GM23338 (cell line): Measurements from ENCODE around the gene MRM2. TPM values are rescaled to one million over a fixed set of nuclear protein-coding genes. Genes with fewer than 3 reads are reported as not detected.

ENCODE experiments used
- ATAC-seq: fragments of 200-7000 bp; cut with Tn5 transposase; 3 replicates; pipeline ENCODE4 v1.9.1; 2020
- DNase-seq: peaks from one replicate; pipeline ENCODE4 v3.0.0-alpha.2; 2015; ENCODE audit warnings: low spot score
- H2AFZ ChIP-seq: fragments of 200-600 bp; sonication (generic); 2 replicates; pipeline ENCODE4 v1.8.0; 2016; ENCODE audit warnings: antibody characterized with exemption, mild to moderate bottlenecking, moderate library complexity
- H3F3A ChIP-seq: fragments of 200-600 bp; sonication (generic); replicated peaks from 2 replicates; pipeline ENCODE4 v1.8.0; 2017; ENCODE audit warnings: antibody characterized with exemption, mixed run types, low read depth
- H3K27ac ChIP-seq: fragments of 200-600 bp; sonication (generic); 2 replicates; pipeline ENCODE4 v1.6.1; 2016; ENCODE audit warnings: low read depth
- H3K27me3 ChIP-seq: fragments of 200-600 bp; sonication (generic); 2 replicates; pipeline ENCODE4 v1.8.0; 2016; ENCODE audit warnings: mild to moderate bottlenecking, mixed run types, moderate library complexity; ENCODE audit not compliant: insufficient read depth
- H3K36me3 ChIP-seq: fragments of 200-600 bp; sonication (generic); 2 replicates; pipeline ENCODE4 v1.8.0; 2016; ENCODE audit warnings: mild to moderate bottlenecking; ENCODE audit not compliant: insufficient read depth
- H3K4me1 ChIP-seq: fragments of 200-600 bp; sonication (generic); 2 replicates; pipeline ENCODE4 v1.8.0; 2016; ENCODE audit warnings: mild to moderate bottlenecking, moderate library complexity; ENCODE audit not compliant: insufficient read depth
- H3K4me2 ChIP-seq: fragments of 200-600 bp; sonication (generic); 2 replicates; pipeline ENCODE4 v1.7.1; 2017; ENCODE audit warnings: mixed run types
- H3K4me3 ChIP-seq: fragments of 200-600 bp; sonication (generic); 2 replicates; pipeline ENCODE4 v1.6.1; 2016; ENCODE audit warnings: mixed run types
- H3K79me2 ChIP-seq: fragments of 200-600 bp; sonication (generic); replicated peaks from 2 replicates; pipeline ENCODE4 v1.8.0; 2017; ENCODE audit warnings: mild to moderate bottlenecking; ENCODE audit not compliant: insufficient read depth
- H3K9me2 ChIP-seq: fragments of 200-600 bp; sonication (generic); 2 replicates; pipeline ENCODE4 v1.8.0; 2017; ENCODE audit not compliant: insufficient read depth
- H4K20me1 ChIP-seq: fragments of 200-600 bp; sonication (generic); replicated peaks from 2 replicates; pipeline ENCODE4 v1.8.0; 2017; ENCODE audit warnings: mild to moderate bottlenecking; ENCODE audit not compliant: insufficient read depth
- H3K27ac Mint-ChIP-seq: 2 replicates; pipeline ENCODE4 v1.8.0; 2020; ENCODE audit warnings: inconsistent platforms, mild to moderate bottlenecking, moderate library complexity, mixed read lengths
- H3K27me3 Mint-ChIP-seq: 3 replicates; pipeline ENCODE4 v1.8.0; 2022; ENCODE audit warnings: low read depth, mild to moderate bottlenecking, moderate library complexity, mixed read lengths, inconsistent platforms; ENCODE audit not compliant: insufficient read depth, poor library complexity
- H3K36me3 Mint-ChIP-seq: 3 replicates; pipeline ENCODE4 v1.8.0; 2021; ENCODE audit warnings: low read depth, mild to moderate bottlenecking, inconsistent platforms, moderate library complexity, mixed read lengths
- H3K4me1 Mint-ChIP-seq: 3 replicates; pipeline ENCODE4 v1.8.0; 2020; ENCODE audit warnings: mild to moderate bottlenecking, inconsistent platforms, mixed read lengths
- H3K4me3 Mint-ChIP-seq: 3 replicates; pipeline ENCODE4 v1.8.0; 2021; ENCODE audit warnings: moderate library complexity, mild to moderate bottlenecking, inconsistent platforms, mixed read lengths
- H3K9me3 Mint-ChIP-seq: 3 replicates; pipeline ENCODE4 v1.8.0; 2020; ENCODE audit warnings: moderate library complexity, mild to moderate bottlenecking, inconsistent platforms, mixed read lengths
- CREB1 ChIP-seq: fragments of 250-450 bp; sonication (Bioruptor Pico); IDR thresholded peaks from 2 replicates; pipeline ENCODE4 v1.5.0; 2020; ENCODE audit warnings: low read depth, mild to moderate bottlenecking, moderate library complexity
- EZH2 ChIP-seq: fragments of 200-600 bp; sonication (generic); IDR thresholded peaks from one replicate; pipeline ENCODE4 v1.8.0; 2017; ENCODE audit warnings: antibody characterized with exemption, mild to moderate bottlenecking, low read depth; ENCODE audit not compliant: unreplicated experiment
- EZH2phosphoT487 ChIP-seq: fragments of 200-600 bp; sonication (generic); IDR thresholded peaks from one replicate; pipeline ENCODE4 v1.8.1; 2018; ENCODE audit warnings: antibody characterized with exemption; ENCODE audit not compliant: unreplicated experiment
- JUNB ChIP-seq: IDR thresholded peaks from one replicate; pipeline ENCODE4 v1.6.1; 2016; ENCODE audit warnings: antibody characterized with exemption; ENCODE audit not compliant: unreplicated experiment
- NANOG ChIP-seq: IDR thresholded peaks from 2 replicates; pipeline ENCODE4 v1.6.1; 2016; ENCODE audit warnings: antibody characterized with exemption, borderline replicate concordance
- POLR2AphosphoS5 ChIP-seq: IDR thresholded peaks from 2 replicates; pipeline ENCODE4 v1.6.1; 2016; ENCODE audit warnings: antibody characterized with exemption, low read depth
- STAT1 ChIP-seq: IDR thresholded peaks from one replicate; pipeline ENCODE4 v1.6.1; 2016; ENCODE audit warnings: antibody characterized with exemption; ENCODE audit not compliant: unreplicated experiment
- ZNF114 ChIP-seq: fragments of 250-450 bp; sonication (Bioruptor Pico); IDR thresholded peaks from 2 replicates; pipeline ENCODE4 v1.5.0; 2020; ENCODE audit warnings: mild to moderate bottlenecking, moderate library complexity
- ZNF331 ChIP-seq: fragments of 250-450 bp; sonication (Bioruptor Pico); IDR thresholded peaks from 2 replicates; pipeline ENCODE4 v1.5.0; 2020; ENCODE audit warnings: low read depth, mild to moderate bottlenecking, moderate library complexity
- polyA plus RNA-seq: library from polyadenylated mRNA; unstranded; fragments of >200 nt; fragmentation: Nextera tagmentation; extraction: Ambion mirVana; gene quantifications from 2 replicates; pipeline ENCODE4 v1.2.1, GENCODE V29; 2016
- total RNA-seq: library from RNA; depleted of rRNA; stranded (reverse); fragments of >200 nt; shearing (Covaris generic); gene quantifications from 2 replicates; pipeline ENCODE4 v1.2.3, GENCODE V29; 2014
- TF ChIP-seq, protein P1 (sequence below): IDR thresholded peaks from one replicate; pipeline ENCODE4 v1.6.1; 2018; ENCODE audit warnings: antibody characterized with exemption; ENCODE audit not compliant: unreplicated experiment
- TF ChIP-seq, protein P2 (sequence below): IDR thresholded peaks from 2 replicates; pipeline ENCODE4 v1.6.1; 2016; ENCODE audit warnings: antibody characterized with exemption
- TF ChIP-seq, protein P3 (sequence below), 2 experiments: fragments of 200-600 bp in 1 of 2; sonication (generic) in 1 of 2; conservative IDR thresholded peaks; 2 replicates each; pipeline versions ENCODE4 v1.5.1 to v1.6.1; 2016 to 2017; ENCODE audit warnings: antibody characterized with exemption in 2 of 2, low read depth in 2 of 2, mild to moderate bottlenecking in 2 of 2, moderate library complexity in 1 of 2

The MRM2 gene
- total and polyA plus RNA-seq, 2 experiments from 2014 or later, result 30.0 to 37.8 TPM

DNA sequence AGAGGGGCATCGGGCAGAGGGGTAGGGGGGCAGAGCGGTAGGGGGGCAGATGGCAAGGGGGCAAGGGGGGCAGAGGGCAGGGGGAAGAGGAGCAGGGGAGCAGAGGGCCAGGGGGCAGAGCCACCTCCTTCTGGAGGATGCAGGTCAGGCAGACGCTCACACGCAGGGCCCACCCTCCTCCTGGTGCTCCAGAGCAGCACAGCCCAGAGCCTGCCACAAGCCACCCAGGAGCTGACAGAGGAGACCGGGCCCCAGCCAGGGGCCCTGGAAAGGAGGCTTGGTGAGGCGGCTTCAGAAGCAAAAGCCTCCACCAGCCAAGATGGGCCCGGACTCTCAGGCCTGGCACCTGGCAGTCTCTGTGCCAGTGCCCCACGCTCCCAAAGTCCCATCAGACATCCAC lies 22.4 kb downstream of the MRM2 start:
- no peak overlapping the region for H3K4me3 Mint-ChIP-seq
- Histone ChIP-seq H3K36me3 (peaks cover 15% of the 10 kb centered on the region; the same call in 1 of the 2 replicates), H2AFZ (no peak overlapping the region), H3K4me2 (no peak overlapping the region), H3K27ac (no peak overlapping the region), H3K4me1 (no peaks in the 10 kb centered on the region), H4K20me1 (peaks cover 6% of the 10 kb centered on the region), H3K79me2 (peaks cover 32% of the 10 kb centered on the region), H3K9me2 (no peaks in the 10 kb centered on the region), H3F3A (no peaks in the 10 kb centered on the region), H3K4me3 (no peak overlapping the region), H3K27me3 (no peaks in the 10 kb centered on the region)
- H3K36me3 Mint-ChIP-seq, result peaks cover 69% of the 10 kb centered on the region
- no peaks in the 10 kb centered on the region for H3K9me3 Mint-ChIP-seq
- DNase-seq (no peak), ATAC-seq (no peak)
- H3K27ac Mint-ChIP-seq, result no peak overlapping the region
- TF ChIP-seq EZH2phosphoT487, result no peak
- no peak for TF ChIP-seq POLR2AphosphoS5
- TF ChIP-seq CREB1 (CRISPR knock-in tag), result no peak
- TF ChIP-seq JUNB, result no peak
- TF ChIP-seq NANOG, result no peak
- TF ChIP-seq ZNF114 (CRISPR knock-in tag), result no peak
- TF ChIP-seq, protein P1, sequence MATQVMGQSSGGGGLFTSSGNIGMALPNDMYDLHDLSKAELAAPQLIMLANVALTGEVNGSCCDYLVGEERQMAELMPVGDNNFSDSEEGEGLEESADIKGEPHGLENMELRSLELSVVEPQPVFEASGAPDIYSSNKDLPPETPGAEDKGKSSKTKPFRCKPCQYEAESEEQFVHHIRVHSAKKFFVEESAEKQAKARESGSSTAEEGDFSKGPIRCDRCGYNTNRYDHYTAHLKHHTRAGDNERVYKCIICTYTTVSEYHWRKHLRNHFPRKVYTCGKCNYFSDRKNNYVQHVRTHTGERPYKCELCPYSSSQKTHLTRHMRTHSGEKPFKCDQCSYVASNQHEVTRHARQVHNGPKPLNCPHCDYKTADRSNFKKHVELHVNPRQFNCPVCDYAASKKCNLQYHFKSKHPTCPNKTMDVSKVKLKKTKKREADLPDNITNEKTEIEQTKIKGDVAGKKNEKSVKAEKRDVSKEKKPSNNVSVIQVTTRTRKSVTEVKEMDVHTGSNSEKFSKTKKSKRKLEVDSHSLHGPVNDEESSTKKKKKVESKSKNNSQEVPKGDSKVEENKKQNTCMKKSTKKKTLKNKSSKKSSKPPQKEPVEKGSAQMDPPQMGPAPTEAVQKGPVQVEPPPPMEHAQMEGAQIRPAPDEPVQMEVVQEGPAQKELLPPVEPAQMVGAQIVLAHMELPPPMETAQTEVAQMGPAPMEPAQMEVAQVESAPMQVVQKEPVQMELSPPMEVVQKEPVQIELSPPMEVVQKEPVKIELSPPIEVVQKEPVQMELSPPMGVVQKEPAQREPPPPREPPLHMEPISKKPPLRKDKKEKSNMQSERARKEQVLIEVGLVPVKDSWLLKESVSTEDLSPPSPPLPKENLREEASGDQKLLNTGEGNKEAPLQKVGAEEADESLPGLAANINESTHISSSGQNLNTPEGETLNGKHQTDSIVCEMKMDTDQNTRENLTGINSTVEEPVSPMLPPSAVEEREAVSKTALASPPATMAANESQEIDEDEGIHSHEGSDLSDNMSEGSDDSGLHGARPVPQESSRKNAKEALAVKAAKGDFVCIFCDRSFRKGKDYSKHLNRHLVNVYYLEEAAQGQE, result no peak
- no peak for TF ChIP-seq ZNF331 (CRISPR knock-in tag)
- TF ChIP-seq, protein P2, sequence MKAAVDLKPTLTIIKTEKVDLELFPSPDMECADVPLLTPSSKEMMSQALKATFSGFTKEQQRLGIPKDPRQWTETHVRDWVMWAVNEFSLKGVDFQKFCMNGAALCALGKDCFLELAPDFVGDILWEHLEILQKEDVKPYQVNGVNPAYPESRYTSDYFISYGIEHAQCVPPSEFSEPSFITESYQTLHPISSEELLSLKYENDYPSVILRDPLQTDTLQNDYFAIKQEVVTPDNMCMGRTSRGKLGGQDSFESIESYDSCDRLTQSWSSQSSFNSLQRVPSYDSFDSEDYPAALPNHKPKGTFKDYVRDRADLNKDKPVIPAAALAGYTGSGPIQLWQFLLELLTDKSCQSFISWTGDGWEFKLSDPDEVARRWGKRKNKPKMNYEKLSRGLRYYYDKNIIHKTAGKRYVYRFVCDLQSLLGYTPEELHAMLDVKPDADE, result no peak
- H3K4me1 Mint-ChIP-seq, result no peaks in the 10 kb centered on the region
- peaks cover 10% of the 10 kb centered on the region for H3K27me3 Mint-ChIP-seq

DNA sequence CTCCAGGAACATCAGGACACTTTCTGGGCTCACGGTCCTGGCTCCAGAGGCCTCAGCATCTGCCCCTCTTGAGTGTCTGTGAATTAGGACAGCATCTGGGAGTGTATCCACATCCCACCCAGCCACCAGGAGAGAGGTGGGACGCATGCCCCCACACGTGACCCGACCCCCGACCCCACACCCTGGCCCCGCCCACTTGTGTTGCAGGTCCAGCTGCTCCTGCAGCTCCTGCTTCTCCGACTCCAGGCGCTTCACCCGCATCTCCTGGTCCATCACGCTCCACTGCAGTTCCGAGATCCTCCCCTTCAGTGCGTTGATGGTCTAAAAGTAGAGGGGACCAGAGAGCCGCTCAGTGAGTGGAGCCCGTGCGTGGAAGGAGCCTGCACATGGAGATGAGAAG lies 22.9 kb downstream of the MRM2 start:
- Histone ChIP-seq H3F3A (no peaks in the 10 kb centered on the region), H3K36me3 (peaks cover 15% of the 10 kb centered on the region; the same call in 1 of the 2 replicates), H3K27ac (no peak overlapping the region), H3K4me3 (no peak overlapping the region), H2AFZ (no peak overlapping the region), H3K27me3 (no peaks in the 10 kb centered on the region), H3K9me2 (no peaks in the 10 kb centered on the region), H3K4me1 (no peaks in the 10 kb centered on the region), H3K79me2 (peaks cover 28% of the 10 kb centered on the region), H3K4me2 (no peak overlapping the region), H4K20me1 (peaks cover 6% of the 10 kb centered on the region)
- Mint-ChIP-seq H3K4me3 (no peak overlapping the region), H3K27me3 (peaks cover 10% of the 10 kb centered on the region), H3K36me3 (peaks cover 70% of the 10 kb centered on the region), H3K4me1 (no peaks in the 10 kb centered on the region), H3K27ac (no peak overlapping the region), H3K9me3 (no peaks in the 10 kb centered on the region)
- ATAC-seq (no peak), DNase-seq (no peak)
- TF ChIP-seq EZH2 (no peak), CREB1 (CRISPR knock-in tag) (no peak), JUNB (no peak), ZNF331 (CRISPR knock-in tag) (no peak), STAT1 (no peak), ZNF114 (CRISPR knock-in tag) (no peak), EZH2phosphoT487 (no peak), POLR2AphosphoS5 (no peak)
- TF ChIP-seq, protein P3, sequence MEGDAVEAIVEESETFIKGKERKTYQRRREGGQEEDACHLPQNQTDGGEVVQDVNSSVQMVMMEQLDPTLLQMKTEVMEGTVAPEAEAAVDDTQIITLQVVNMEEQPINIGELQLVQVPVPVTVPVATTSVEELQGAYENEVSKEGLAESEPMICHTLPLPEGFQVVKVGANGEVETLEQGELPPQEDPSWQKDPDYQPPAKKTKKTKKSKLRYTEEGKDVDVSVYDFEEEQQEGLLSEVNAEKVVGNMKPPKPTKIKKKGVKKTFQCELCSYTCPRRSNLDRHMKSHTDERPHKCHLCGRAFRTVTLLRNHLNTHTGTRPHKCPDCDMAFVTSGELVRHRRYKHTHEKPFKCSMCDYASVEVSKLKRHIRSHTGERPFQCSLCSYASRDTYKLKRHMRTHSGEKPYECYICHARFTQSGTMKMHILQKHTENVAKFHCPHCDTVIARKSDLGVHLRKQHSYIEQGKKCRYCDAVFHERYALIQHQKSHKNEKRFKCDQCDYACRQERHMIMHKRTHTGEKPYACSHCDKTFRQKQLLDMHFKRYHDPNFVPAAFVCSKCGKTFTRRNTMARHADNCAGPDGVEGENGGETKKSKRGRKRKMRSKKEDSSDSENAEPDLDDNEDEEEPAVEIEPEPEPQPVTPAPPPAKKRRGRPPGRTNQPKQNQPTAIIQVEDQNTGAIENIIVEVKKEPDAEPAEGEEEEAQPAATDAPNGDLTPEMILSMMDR (conservative IDR thresholded peaks at IDR 0.05; ENCODE audit: low read depth in 2 of 2), result no peak
- TF ChIP-seq, protein P2, result no peak
- TF ChIP-seq, protein P1, result no peak
